Stimulated activated CD8-positive, alpha-beta memory T cell treated with anti-CD3 and anti-CD28 coated beads, Interleukin-7, amount 100 ng/mL, for 24 hours (primary cell): Measurements from ENCODE around the gene DNAH2.

Experiments
- DNase-seq: peaks from one replicate; pipeline ENCODE4 v3.0.0-alpha.2; 2020; ENCODE audit warnings: low read depth

Gene DNAH2

GRCh38 chr17:7727886-7728285 is 10.3 kb downstream of the DNAH2 start:
- DNase-seq, result no peak

DNA sequence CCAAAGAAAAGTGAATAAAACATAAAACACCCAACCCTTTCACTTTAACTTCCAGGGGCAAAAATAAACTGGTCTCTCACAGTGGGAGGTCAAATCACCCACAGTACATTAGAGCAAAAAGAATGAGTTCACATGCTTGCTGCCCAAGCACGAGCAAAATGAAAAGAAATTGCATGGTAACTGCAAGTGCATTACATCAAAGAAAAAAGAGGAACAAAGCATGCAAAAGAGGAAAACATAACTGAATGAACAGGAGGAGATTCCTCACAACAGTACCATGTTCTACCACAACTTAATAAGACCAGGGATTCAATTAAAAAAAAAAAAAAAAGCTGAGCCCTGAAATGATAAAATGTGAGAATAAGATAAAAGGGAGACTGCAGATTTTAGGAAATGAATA is 12.3 kb downstream of the DNAH2 start:
- no peak for DNase-seq

DNA sequence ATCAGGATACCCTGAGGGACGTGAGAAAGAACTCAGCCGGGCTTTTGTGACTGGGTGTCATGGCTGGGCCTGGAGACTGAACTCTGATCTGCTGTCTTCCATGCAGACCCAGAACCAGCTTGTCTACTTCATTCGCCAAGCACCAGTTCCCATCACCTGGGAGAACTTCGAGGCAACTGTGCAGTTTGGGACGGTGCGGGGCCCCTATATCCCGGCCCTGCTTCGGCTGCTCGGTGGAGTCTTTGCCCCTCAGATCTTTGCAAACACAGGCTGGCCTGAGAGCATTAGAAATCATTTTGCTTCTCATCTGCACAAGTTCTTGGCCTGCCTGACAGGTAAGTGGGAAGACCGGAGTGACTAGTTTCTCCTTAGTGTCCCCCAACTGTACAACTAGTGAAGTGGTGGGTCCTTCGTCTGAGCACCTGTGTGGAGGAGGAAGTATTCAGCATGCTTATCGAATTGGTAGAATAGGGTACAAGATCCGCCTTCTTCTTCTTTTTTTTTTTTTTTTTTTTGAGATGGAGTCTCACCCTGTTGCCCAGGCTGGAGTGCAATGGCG is 15.5 kb downstream of the DNAH2 start:
- no peak for DNase-seq

DNA sequence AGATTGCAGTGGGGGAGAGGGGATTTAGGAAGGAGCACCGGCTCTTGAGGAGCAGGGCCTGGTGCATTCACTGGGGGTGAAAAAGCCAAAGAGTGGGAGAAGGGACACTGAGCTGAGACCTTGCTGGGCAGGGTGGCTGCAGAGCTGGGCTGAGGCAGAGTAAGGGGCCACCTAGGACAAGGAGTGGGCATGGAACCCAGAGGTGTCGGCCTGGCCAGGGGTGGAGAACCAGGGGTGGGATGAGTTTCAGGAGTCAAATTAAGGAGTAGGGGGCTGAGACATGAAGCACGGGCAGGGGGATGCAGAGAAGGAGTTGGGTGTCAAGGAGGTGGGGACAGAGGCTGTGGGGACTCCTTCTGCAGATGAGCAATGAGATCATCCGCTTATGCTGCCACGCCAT is 20.1 kb downstream of the DNAH2 start:
- no peak for DNase-seq

GRCh38 chr17:7739746-7740145 is 22.2 kb downstream of the DNAH2 start:
- no peak for DNase-seq

- no peak for DNase-seq
These were observed 23.0 kb downstream of the DNAH2 start for GRCh38 chr17:7740481-7741001.

GRCh38 chr17:7742729-7743128 is 25.2 kb downstream of the DNAH2 start:
- no peak for DNase-seq

DNA sequence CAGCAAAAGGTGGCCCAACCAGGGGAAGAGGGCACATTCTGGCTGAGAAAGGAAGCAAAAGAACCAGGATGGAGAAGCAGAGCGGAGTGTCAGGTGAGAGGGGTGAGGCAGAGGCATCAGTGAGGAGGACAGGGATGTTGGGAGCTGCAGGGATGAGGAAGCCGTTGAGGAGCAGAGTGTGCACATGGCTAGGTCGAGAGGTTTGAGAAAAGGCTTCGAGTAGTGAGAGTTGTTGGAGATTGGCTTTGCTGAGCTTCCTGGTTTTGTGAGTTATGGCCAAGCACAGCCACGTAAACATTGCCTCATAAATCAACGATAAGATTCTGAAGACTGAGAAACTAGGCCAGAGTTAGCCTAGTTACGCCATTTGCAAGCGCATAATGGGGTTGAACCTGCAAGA is 26.9 kb downstream of the DNAH2 start:
- no peak for DNase-seq

- DNase-seq, result no peak
These were observed 28.4 kb downstream of the DNAH2 start for GRCh38 chr17:7745748-7746470.

GRCh38 chr17:7747635-7748071 is 30.1 kb downstream of the DNAH2 start:
- no peak for DNase-seq

DNA sequence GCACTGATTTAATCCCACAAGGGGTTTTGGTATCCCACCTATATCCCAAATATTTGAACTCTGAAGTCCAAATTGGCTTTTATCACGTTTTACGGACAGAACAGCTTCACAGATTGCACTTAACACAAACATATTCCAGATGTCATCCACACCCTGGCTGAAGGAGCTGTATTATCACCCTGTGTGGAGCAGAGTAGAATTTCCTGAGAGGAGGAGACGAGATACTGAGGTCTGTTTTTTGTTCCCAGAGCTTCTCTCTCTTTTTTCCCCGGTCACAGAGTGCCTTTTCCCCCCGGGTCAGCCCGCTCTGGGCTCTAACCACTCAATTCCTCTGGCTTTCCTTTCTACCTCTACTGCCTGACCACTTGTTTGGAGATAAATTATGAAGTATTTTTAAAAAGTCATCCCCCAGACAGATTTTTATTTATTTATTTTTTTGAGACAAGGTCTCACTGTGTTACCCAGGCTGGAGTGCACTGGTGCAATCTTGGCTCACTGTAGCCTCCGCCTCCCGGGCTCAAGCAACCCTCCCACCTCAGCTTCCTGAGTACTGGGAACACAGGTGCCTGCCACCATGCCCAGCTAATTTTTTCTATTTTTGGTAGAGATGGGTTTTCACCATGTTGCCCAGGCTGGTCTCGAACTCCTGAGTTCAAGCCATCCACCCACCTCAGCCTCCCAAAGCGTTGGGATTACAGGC is 30.7 kb downstream of the DNAH2 start:
- DNase-seq, result no peak

GRCh38 chr17:7750321-7750821 is 32.8 kb downstream of the DNAH2 start:
- no peak for DNase-seq

GRCh38 chr17:7754656-7755055 is 37.1 kb downstream of the DNAH2 start:
- DNase-seq, result no peak

- no peak for DNase-seq
These were observed 37.7 kb downstream of the DNAH2 start for GRCh38 chr17:7755095-7755890.

DNA sequence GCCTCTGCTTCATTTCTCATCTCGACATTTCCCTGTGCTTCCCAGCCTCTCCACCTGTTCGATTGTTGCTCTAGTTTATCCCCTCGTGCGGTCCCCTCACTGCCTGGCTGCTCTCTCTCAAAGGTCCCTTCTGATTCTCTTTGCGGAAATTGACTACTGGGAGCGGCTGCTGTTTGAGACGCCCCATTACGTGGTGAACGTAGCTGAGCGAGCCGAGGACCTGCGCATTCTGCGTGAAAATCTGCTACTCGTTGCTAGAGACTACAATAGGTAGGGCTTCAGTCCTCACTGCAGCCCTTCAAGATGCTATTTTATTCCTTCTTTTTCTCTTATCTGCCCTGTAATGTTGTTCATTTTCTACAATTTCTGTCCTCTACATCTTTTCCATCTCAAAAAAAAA is 39.4 kb downstream of the DNAH2 start:
- DNase-seq, result no peak

GRCh38 chr17:7763919-7764318 is 46.4 kb downstream of the DNAH2 start:
- no peak for DNase-seq

DNA sequence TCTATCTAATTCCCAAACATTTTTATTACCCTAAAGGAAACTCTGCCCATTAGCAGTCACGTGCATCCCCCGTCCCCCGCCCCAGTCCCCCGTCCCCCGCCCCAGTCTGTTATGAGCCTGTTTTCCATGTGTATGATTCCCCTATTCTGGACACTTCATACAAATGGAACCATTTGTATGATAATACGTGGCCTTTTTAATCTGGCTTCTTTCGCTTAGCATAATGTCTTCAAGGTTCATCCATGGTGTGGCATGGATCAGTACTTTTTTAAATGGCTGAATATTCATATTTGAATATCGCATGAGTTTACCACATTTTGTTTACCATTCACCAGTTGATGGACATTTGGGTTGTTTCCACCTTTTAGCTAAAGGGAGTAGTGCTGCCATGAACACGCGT is 49.5 kb downstream of the DNAH2 start:
- DNase-seq, result no peak

DNA sequence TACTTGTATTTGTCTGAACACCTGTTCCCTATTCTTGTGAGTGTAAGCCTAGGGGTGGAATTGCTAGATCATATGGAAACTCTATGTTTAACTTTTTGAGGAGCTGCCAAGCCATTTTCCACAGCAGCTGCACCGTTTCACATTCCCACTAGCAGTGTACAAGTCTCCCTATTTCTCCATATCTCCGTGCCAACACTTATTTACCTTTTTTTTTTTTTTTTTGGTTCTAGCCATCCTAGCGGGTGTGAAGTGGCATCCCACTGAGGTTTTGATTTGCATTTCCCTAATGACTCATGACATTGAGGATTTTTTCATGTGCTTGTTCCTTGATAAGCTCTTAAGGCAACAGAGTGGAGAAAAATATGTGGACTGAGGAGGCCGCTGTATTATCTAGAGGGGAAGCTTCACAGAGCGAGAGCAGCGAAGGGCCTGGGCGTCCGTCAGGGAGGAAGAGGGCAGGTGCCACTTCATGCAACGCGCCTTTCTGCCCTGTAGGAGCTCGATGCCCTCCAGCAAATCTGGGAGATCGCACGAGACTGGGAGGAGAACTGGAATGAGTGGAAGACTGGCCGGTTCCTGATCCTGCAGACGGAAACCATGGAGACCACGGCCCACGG is 50.0 kb downstream of the DNAH2 start:
- no peak for DNase-seq

- DNase-seq, result no peak
These were observed 52.3 kb downstream of the DNAH2 start for GRCh38 chr17:7769854-7770253.

GRCh38 chr17:7774055-7774521 is 56.5 kb downstream of the DNAH2 start:
- DNase-seq, result no peak

DNA sequence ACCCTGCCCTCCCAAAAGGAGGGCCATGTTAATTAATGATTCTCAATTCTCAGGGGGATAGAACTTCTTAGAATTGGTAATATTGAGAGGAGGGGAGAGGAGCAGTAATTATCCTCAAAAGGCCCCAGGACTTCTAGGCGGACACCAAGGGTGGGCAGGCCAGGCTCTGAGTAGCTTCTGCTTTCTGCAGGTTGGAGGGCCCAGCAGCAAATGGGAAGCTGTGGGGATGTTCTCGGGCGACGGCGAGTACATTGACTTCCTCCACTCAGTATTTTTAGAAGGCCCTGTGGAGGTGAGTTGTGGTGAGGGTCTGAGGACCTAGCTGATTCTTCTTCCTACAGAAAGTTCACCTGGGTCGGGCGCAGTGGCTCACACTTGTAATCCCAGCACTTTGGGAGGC is 57.5 kb downstream of the DNAH2 start:
- DNase-seq, result no peak

DNA sequence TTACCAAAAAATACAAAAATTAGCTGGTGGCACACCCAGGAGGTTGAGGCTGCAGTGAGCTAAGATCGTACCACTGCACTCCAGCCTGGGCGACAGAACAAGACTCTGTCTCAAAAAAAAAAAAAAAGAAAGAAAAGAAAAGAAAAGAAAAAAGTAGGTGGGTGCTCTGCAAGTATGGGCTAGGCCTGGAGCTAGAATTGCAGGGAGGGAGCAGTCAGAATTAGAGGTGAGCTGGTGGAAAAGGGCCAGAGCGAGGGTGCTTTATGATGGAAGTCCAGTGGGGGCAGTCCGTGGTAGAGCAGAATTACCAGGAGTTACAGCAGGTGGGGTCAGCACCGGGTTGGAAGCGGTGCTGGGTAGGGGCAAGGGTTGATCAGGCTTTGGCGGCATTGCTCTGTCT is 59.5 kb downstream of the DNAH2 start:
- DNase-seq, result no peak
